ENCODE results near the gene EXPH5. TPM values are rescaled to one million over a fixed set of nuclear protein-coding genes. Genes with fewer than 3 reads are reported as not detected.
A peak's percentile ranks its signal among the peaks of the same experiment; 100 is the strongest.

The EXPH5 gene
- total RNA-seq, 1 donor from 2014 or later: 7.6 TPM

GRCh38 chr11:108511851-108512474, 81.6 kb downstream of the EXPH5 start:
- Histone ChIP-seq H3K4me3 (ENCODE audit: low read depth, low read length) (no peak overlapping the region), H3K27me3 (ENCODE audit: control insufficient read depth, insufficient read depth, low read length) (no peaks in the 10 kb centered on the region), H3K36me3 (ENCODE audit: control insufficient read depth, insufficient read depth, low read length) (peaks cover 1% of the 10 kb centered on the region)
- TF ChIP-seq CTCF (IDR thresholded peaks at IDR 0.05; ENCODE audit: insufficient read depth, low read length, severe bottlenecking): no peak
- DNase-seq (ENCODE audit: low read depth): peak; percentile 94
- no peak for FAIRE-seq

- no peak for FAIRE-seq
- no peak for DNase-seq (ENCODE audit: low read depth)
- Histone ChIP-seq H3K27me3 (ENCODE audit: control insufficient read depth, insufficient read depth, low read length) (no peaks in the 10 kb centered on the region), H3K36me3 (ENCODE audit: control insufficient read depth, insufficient read depth, low read length) (no peaks in the 10 kb centered on the region), H3K4me3 (ENCODE audit: low read depth, low read length) (no peak overlapping the region)
- TF ChIP-seq CTCF (IDR thresholded peaks at IDR 0.05; ENCODE audit: insufficient read depth, low read length, severe bottlenecking): no peak
These were observed 84.6 kb downstream of the EXPH5 start for GRCh38 chr11:108508653-108509593.

- DNase-seq (ENCODE audit: low read depth): no peak
- Histone ChIP-seq H3K36me3 (ENCODE audit: control insufficient read depth, insufficient read depth, low read length) (no peaks in the 10 kb centered on the region), H3K27me3 (ENCODE audit: control insufficient read depth, insufficient read depth, low read length) (no peaks in the 10 kb centered on the region), H3K4me3 (ENCODE audit: low read depth, low read length) (no peak overlapping the region)
- no peak for FAIRE-seq
- no peak for TF ChIP-seq CTCF (IDR thresholded peaks at IDR 0.05; ENCODE audit: insufficient read depth, low read length, severe bottlenecking)
These were observed 92.2 kb downstream of the EXPH5 start for GRCh38 chr11:108501396-108501795.

- no peaks in the 10 kb centered on the region for H3K27me3 ChIP-seq (ENCODE audit: control insufficient read depth, insufficient read depth, low read length)
- no peak for DNase-seq (ENCODE audit: low read depth)
- no peaks in the 10 kb centered on the region for H3K36me3 ChIP-seq (ENCODE audit: control insufficient read depth, insufficient read depth, low read length)
- no peak overlapping the region for H3K4me3 ChIP-seq (ENCODE audit: low read depth, low read length)
- TF ChIP-seq CTCF (IDR thresholded peaks at IDR 0.05; ENCODE audit: insufficient read depth, low read length, severe bottlenecking): no peak
- FAIRE-seq: no peak
These were observed 92.8 kb downstream of the EXPH5 start for GRCh38 chr11:108500721-108501120.

- Histone ChIP-seq H3K4me3 (ENCODE audit: low read depth, low read length) (no peak overlapping the region), H3K27me3 (ENCODE audit: control insufficient read depth, insufficient read depth, low read length) (no peaks in the 10 kb centered on the region), H3K36me3 (ENCODE audit: control insufficient read depth, insufficient read depth, low read length) (no peaks in the 10 kb centered on the region)
- FAIRE-seq (no peak), DNase-seq (ENCODE audit: low read depth) (peak; percentile 67)
- no peak for TF ChIP-seq CTCF (IDR thresholded peaks at IDR 0.05; ENCODE audit: insufficient read depth, low read length, severe bottlenecking)
These were observed 93.4 kb downstream of the EXPH5 start for GRCh38 chr11:108500169-108500568.
